ENCODE data around the gene ROBO1. TPM values are rescaled to one million over a fixed set of nuclear protein-coding genes. Genes with fewer than 3 reads are reported as not detected.
"Not testable (repeated sequence)": the region's sequence is repeated elsewhere in the genome, so short reads cannot be mapped to it uniquely, and the experiment has no call there.

Gene ROBO1
- total RNA-seq (38.7 TPM), polyA plus RNA-seq (ENCODE audit: insufficient read depth in 1 of 8, insufficient read length in 8 of 8, low replicate concordance in 1 of 8) (10 to 100 TPM; 26.2 to 77.2 (median 40.7) TPM)
- long read RNA-seq, donor 1: 0 reads
- long read RNA-seq, donor 2: 0 reads
- long read RNA-seq, donor 3: 0 reads
- long read RNA-seq, donor 4: 0 reads
- long read RNA-seq, donor 5, partial matches to known transcripts: 5 of 5 reads
- long read RNA-seq, donor 5, other reads (novel, unspliced or antisense): 0 of 5 reads
- long read RNA-seq, donor 6: 0 reads
- long read RNA-seq, donor 7: 0 reads
- long read RNA-seq, donor 8: 0 reads
- long read RNA-seq, donor 9: 0 reads
- long read RNA-seq, donor 10: 0 reads
- long read RNA-seq, donor 11: 0 reads

- peaks cover 31% of the 10 kb centered on the region for H3K27me3 ChIP-seq (ENCODE audit: control insufficient read depth, insufficient read depth, low read length)
- H3K36me3 ChIP-seq (ENCODE audit: control insufficient read depth, insufficient read depth, low read length): no peaks in the 10 kb centered on the region
- no CpG with 5 or more reads among the region's 12 CpGs for WGBS (ENCODE audit: insufficient coverage)
- peak; percentile 33 for DNase-seq
- no peak within 1 kb of the TSS for H3K27ac ChIP-seq (ENCODE audit: low read length)
- peaks cover 14% of the 10 kb centered on the region for H3K4me1 ChIP-seq (ENCODE audit: control insufficient read depth, insufficient read depth, low read length)
- H3K9me3 ChIP-seq (replicated peaks; ENCODE audit: control insufficient read depth, low read depth, low read length): no peaks in the 10 kb centered on the region
- H3K4me3 ChIP-seq (ENCODE audit: low read length): peak within 1 kb of the TSS; percentile 24
These were observed at the start of gene ROBO1 for GRCh38 chr3:79767905-79768267. Gene ROBO1, minus strand, starts transcription at chr3:79767998.

DNA sequence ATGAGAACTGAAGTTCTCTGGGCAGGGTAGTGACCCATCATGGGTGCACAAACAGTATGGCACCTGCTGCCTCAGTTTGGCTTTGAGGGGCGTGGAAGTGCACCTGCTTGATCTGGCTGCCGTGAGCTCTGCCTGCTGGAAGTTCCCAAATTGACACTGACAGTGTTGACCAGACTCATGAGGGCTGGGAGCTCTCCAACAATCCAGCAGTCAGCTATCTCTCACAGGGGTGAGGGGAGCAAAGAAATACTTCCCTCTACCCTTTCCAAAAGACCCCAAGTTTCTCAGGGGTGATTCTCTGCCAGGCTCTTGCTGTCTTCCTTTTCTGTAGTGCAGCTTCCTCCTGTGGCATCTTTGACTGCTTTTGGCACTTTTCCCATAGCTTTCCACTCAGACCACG, 49.4 kb upstream of the ROBO1 start:
- no peaks in the 10 kb centered on the region for H3K27me3 ChIP-seq (ENCODE audit: control insufficient read depth, insufficient read depth, low read length)
- no peak overlapping the region for H3K4me3 ChIP-seq (ENCODE audit: low read length)
- H3K4me1 ChIP-seq (ENCODE audit: control insufficient read depth, insufficient read depth, low read length): no peaks in the 10 kb centered on the region
- no peak for DNase-seq
- peaks cover 6% of the 10 kb centered on the region for H3K9me3 ChIP-seq (replicated peaks; ENCODE audit: control insufficient read depth, low read depth, low read length)
- WGBS (ENCODE audit: insufficient coverage): 65% methylated on average over 2 of the region's 3 CpGs
- no peak overlapping the region for H3K27ac ChIP-seq (ENCODE audit: low read length)
- no peaks in the 10 kb centered on the region for H3K36me3 ChIP-seq (ENCODE audit: control insufficient read depth, insufficient read depth, low read length)

DNA sequence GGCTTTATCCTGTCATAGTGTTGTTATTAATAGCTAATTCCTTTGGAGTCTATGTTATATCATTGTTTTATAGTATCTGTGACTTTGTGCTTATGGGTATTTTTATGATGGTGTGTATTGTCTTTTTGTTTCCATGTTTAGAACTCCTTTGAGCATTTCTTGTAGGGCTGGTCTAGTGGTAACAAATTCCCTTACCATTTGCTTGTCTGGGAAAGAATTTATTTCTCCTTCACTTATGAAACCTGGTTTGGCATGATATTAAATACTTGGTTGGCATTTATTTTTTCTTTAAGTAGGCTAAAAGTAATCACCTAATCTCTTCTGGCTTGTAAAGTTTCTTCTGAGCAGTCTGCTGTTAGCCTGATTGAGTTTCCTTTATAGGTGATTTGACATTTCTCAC, 47.7 kb upstream of the ROBO1 start:
- H3K4me1 ChIP-seq (ENCODE audit: control insufficient read depth, insufficient read depth, low read length): no peaks in the 10 kb centered on the region
- no peak for DNase-seq
- no peaks in the 10 kb centered on the region for H3K27me3 ChIP-seq (ENCODE audit: control insufficient read depth, insufficient read depth, low read length)
- no peaks in the 10 kb centered on the region for H3K36me3 ChIP-seq (ENCODE audit: control insufficient read depth, insufficient read depth, low read length)
- H3K27ac ChIP-seq (ENCODE audit: low read length): no peak overlapping the region
- H3K9me3 ChIP-seq (replicated peaks; ENCODE audit: control insufficient read depth, low read depth, low read length): peaks cover 6% of the 10 kb centered on the region
- H3K4me3 ChIP-seq (ENCODE audit: low read length): no peak overlapping the region

GRCh38 chr3:79810581-79810980, 42.8 kb upstream of the ROBO1 start:
- Histone ChIP-seq H3K9me3 (replicated peaks; ENCODE audit: control insufficient read depth, low read depth, low read length) (no peaks in the 10 kb centered on the region), H3K27me3 (ENCODE audit: control insufficient read depth, insufficient read depth, low read length) (no peaks in the 10 kb centered on the region), H3K4me3 (ENCODE audit: low read length) (no peak overlapping the region), H3K36me3 (ENCODE audit: control insufficient read depth, insufficient read depth, low read length) (no peaks in the 10 kb centered on the region), H3K4me1 (ENCODE audit: control insufficient read depth, insufficient read depth, low read length) (no peaks in the 10 kb centered on the region), H3K27ac (ENCODE audit: low read length) (no peak overlapping the region)
- no peak for DNase-seq
- WGBS (ENCODE audit: insufficient coverage): no CpG with 5 or more reads among the region's 1 CpG

DNA sequence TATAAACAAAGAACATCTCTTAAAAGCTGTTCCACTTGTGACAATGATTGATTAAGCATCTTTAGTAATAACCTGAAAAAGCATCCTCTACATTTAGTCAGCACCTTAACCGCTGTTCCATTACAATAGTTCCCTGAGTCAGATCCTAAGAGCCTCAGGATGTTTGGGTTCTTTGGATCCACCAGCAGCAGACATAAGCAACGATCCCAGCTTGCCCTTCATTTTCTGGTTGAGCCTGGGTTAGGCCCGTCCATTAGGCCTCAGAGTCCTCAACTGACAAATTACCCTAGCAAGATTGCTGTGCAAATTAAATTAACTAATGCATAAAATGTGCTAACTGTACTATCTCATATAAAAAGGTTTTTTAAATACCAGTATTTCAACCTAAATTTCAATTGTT, 42.3 kb upstream of the ROBO1 start:
- no peaks in the 10 kb centered on the region for H3K4me1 ChIP-seq (ENCODE audit: control insufficient read depth, insufficient read depth, low read length)
- no peak overlapping the region for H3K4me3 ChIP-seq (ENCODE audit: low read length)
- H3K27me3 ChIP-seq (ENCODE audit: control insufficient read depth, insufficient read depth, low read length): no peaks in the 10 kb centered on the region
- no peak for DNase-seq
- no peaks in the 10 kb centered on the region for H3K9me3 ChIP-seq (replicated peaks; ENCODE audit: control insufficient read depth, low read depth, low read length)
- H3K27ac ChIP-seq (ENCODE audit: low read length): no peak overlapping the region
- H3K36me3 ChIP-seq (ENCODE audit: control insufficient read depth, insufficient read depth, low read length): no peaks in the 10 kb centered on the region
- 75% methylated on average over 2 of the region's 3 CpGs for WGBS (ENCODE audit: insufficient coverage)

GRCh38 chr3:79809106-79809505, 41.3 kb upstream of the ROBO1 start:
- no peaks in the 10 kb centered on the region for H3K36me3 ChIP-seq (ENCODE audit: control insufficient read depth, insufficient read depth, low read length)
- no peaks in the 10 kb centered on the region for H3K27me3 ChIP-seq (ENCODE audit: control insufficient read depth, insufficient read depth, low read length)
- no peak overlapping the region for H3K27ac ChIP-seq (ENCODE audit: low read length)
- no peaks in the 10 kb centered on the region for H3K4me1 ChIP-seq (ENCODE audit: control insufficient read depth, insufficient read depth, low read length)
- no peak overlapping the region for H3K4me3 ChIP-seq (ENCODE audit: low read length)
- no peak for DNase-seq
- WGBS (ENCODE audit: insufficient coverage): no CpG with 5 or more reads among the region's 2 CpGs
- H3K9me3 ChIP-seq (replicated peaks; ENCODE audit: control insufficient read depth, low read depth, low read length): no peaks in the 10 kb centered on the region

- no peaks in the 10 kb centered on the region for H3K9me3 ChIP-seq (replicated peaks; ENCODE audit: control insufficient read depth, low read depth, low read length)
- H3K27me3 ChIP-seq (ENCODE audit: control insufficient read depth, insufficient read depth, low read length): no peaks in the 10 kb centered on the region
- no peaks in the 10 kb centered on the region for H3K4me1 ChIP-seq (ENCODE audit: control insufficient read depth, insufficient read depth, low read length)
- no peaks in the 10 kb centered on the region for H3K36me3 ChIP-seq (ENCODE audit: control insufficient read depth, insufficient read depth, low read length)
- no peak for DNase-seq
- H3K4me3 ChIP-seq (ENCODE audit: low read length): no peak overlapping the region
- WGBS (ENCODE audit: insufficient coverage): no CpG with 5 or more reads among the region's 2 CpGs
- H3K27ac ChIP-seq (ENCODE audit: low read length): no peak overlapping the region
These were observed 40.7 kb upstream of the ROBO1 start for GRCh38 chr3:79808515-79808914.

DNA sequence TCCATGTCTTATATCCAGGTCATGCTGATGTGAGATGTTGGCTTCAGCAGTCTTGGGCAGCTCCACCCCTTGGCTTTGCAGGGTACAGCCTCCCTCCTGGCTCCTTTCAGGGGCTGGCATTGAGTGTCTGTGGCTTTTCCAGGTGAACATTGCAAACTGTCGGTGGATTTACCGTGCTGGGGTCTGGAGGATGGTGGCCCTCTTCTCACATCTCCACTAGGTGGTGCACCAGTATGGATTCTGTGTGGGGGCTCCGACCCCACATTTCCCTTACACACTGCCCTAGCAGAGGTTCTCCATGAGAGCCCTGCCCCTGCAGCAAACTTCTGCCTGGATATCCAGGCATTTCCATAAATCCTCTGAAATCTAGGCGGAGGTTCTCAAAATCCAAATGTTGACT, 22.4 kb upstream of the ROBO1 start:
- WGBS (ENCODE audit: insufficient coverage): 100% methylated on average over 1 of the region's 4 CpGs
- H3K4me3 ChIP-seq (ENCODE audit: low read length); H3K27me3 ChIP-seq (ENCODE audit: control insufficient read depth, insufficient read depth, low read length); H3K4me1 ChIP-seq (ENCODE audit: control insufficient read depth, insufficient read depth, low read length); DNase-seq; H3K27ac ChIP-seq (ENCODE audit: low read length); H3K9me3 ChIP-seq (replicated peaks; ENCODE audit: control insufficient read depth, low read depth, low read length); H3K36me3 ChIP-seq (ENCODE audit: control insufficient read depth, insufficient read depth, low read length): not testable (repeated sequence)

DNA sequence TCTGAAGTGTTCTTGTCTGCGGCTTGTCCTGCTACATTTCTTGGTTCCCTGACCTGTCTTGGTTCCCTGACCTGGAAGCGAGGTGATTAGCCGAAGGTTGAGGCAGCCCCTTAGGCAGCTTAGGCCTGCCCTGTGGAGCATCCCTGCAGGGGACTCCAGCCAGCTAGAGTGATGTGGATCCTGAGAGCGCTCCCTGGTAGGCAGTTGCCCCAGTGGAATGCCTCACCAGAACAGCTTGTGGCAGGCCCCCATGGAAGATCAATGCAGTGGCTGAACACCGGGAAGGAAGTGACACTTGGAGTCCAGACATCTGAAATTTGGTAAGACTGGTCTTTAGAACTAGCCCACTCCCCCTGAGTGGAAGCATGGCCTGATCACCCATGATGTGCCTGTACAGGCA, 5.5 kb upstream of the ROBO1 start:
- 95% methylated on average over 5 of the region's 5 CpGs for WGBS (ENCODE audit: insufficient coverage)
- Histone ChIP-seq H3K36me3 (ENCODE audit: control insufficient read depth, insufficient read depth, low read length) (no peaks in the 10 kb centered on the region), H3K4me1 (ENCODE audit: control insufficient read depth, insufficient read depth, low read length) (no peaks in the 10 kb centered on the region), H3K9me3 (replicated peaks; ENCODE audit: control insufficient read depth, low read depth, low read length) (no peaks in the 10 kb centered on the region), H3K27me3 (ENCODE audit: control insufficient read depth, insufficient read depth, low read length) (no peaks in the 10 kb centered on the region), H3K27ac (ENCODE audit: low read length) (no peak overlapping the region), H3K4me3 (ENCODE audit: low read length) (no peak overlapping the region)
- DNase-seq: no peak

DNA sequence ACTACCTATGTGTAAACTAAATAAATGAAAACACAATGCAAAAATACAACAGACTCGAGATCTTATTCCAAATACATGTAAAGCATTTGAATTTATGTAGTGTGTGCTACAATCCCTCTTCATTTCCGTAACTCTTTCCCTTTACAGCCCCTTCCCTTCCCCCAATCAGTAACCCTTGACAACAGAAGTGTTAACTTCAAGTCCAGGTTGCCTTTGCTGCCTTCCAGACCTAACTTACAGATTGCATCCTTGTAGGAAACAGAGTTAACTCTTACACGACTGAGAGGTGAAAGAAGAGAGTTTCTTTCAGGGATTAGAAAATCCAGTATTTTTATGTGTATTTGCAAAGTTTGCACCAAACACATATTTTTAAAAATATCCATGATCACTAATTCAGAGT, 1.4 kb upstream of the ROBO1 start:
- no peak overlapping the region for H3K27ac ChIP-seq (ENCODE audit: low read length)
- no peaks in the 10 kb centered on the region for H3K36me3 ChIP-seq (ENCODE audit: control insufficient read depth, insufficient read depth, low read length)
- no CpG with 5 or more reads among the region's 3 CpGs for WGBS (ENCODE audit: insufficient coverage)
- H3K4me3 ChIP-seq (ENCODE audit: low read length): no peak overlapping the region
- peaks cover 14% of the 10 kb centered on the region for H3K4me1 ChIP-seq (ENCODE audit: control insufficient read depth, insufficient read depth, low read length)
- DNase-seq: no peak
- no peaks in the 10 kb centered on the region for H3K9me3 ChIP-seq (replicated peaks; ENCODE audit: control insufficient read depth, low read depth, low read length)
- H3K27me3 ChIP-seq (ENCODE audit: control insufficient read depth, insufficient read depth, low read length): peaks cover 31% of the 10 kb centered on the region
